ENCODE data around the gene SLC18A3.

DNA sequence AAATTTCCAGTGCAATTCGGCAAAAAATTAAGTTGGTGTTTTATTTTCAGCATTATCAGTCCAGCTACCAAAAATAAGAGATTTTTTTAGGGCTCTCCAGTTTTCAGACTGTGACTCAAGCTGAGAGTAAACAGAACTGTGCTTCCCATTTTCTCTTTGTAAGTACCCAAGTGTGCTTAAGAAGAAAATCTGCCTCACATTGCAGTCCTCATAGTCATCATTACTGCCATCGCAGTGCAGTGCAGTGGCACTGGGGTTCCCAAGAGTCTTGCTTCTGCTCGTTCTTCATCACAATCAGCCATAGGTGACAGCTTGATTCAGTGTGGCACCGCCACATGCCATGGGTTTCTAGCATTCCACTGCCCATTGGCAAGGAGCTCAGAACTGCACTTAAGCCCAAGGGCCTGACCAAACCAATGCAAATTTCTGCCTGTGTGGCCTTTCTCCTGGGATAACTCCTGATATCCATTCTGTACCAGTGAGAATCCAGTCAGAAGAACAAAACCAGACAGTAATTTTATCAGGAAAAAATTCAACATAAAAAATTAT is 45.6 kb upstream of the SLC18A3 start:
- TF ChIP-seq EZH2 (IDR thresholded peaks at IDR 0.05; ENCODE audit: borderline replicate concordance) (no peak), CTCF (IDR thresholded peaks at IDR 0.05; ENCODE audit: poor library complexity) (no peak)
